ENCODE results near the gene ATP5F1E. TPM values are rescaled to one million over a fixed set of nuclear protein-coding genes. Genes with fewer than 3 reads are reported as not detected.

ATP5F1E gene
- total and polyA plus RNA-seq, 2 of the 4 experiments (the other 2 are of a cell fraction), result 3.8 to 34.5 TPM

- TF ChIP-seq CEBPB (IDR thresholded peaks at IDR 0.05; ENCODE audit: low read depth, low read length) (no peak), CHD1 (IDR thresholded peaks at IDR 0.05; ENCODE audit: low read depth, low read length) (no peak), USF2 (IDR thresholded peaks at IDR 0.05; ENCODE audit: low read depth, low read length) (no peak), RCOR1 (IDR thresholded peaks at IDR 0.05; ENCODE audit: insufficient replicate concordance, low read length) (no peak), SMC3 (IDR thresholded peaks at IDR 0.05; ENCODE audit: low read depth, low read length) (no peak), BHLHE40 (IDR thresholded peaks at IDR 0.05; ENCODE audit: low read depth, low read length) (no peak), MAFK (IDR thresholded peaks at IDR 0.05; ENCODE audit: low read depth, low read length) (no peak), FOS (IDR thresholded peaks at IDR 0.05; ENCODE audit: low read depth, low read length) (no peak), RFX5 (IDR thresholded peaks at IDR 0.05; ENCODE audit: low read depth, low read length) (no peak), MAZ (IDR thresholded peaks at IDR 0.05; ENCODE audit: borderline replicate concordance, low read depth, low read length) (no peak), MXI1 (IDR thresholded peaks at IDR 0.05; ENCODE audit: borderline replicate concordance, low read depth, low read length) (no peak), RAD21 (IDR thresholded peaks at IDR 0.05; ENCODE audit: low read length) (no peak)
- intact Hi-C loops (cut with micrococcal nuclease) (loop anchor here (5.0 kb wide), 1 partner anchor 39 kb away; no protein-coding TSS in a partner anchor), dilution Hi-C loops (cut with HindIII; ENCODE audit: low sequenced_read_pairs, unreplicated experiment) (no loop called here)
Observed at GRCh38 chr20:58988565-58988882, 43.6 kb downstream of the ATP5F1E start.

More at GRCh38 chr20:58988565-58988882, 43.6 kb downstream of the ATP5F1E start:
- Histone ChIP-seq H4K5ac (ENCODE audit: low read depth, low read length) (no peak overlapping the region), H3K9me3 (ENCODE audit: control insufficient read depth, insufficient read depth, low read length) (no peaks in the 10 kb centered on the region), H2AK5ac (ENCODE audit: low read depth, low read length) (no peak overlapping the region), H2BK120ac (ENCODE audit: low read depth, low read length) (no peak overlapping the region), H4K20me1 (ENCODE audit: insufficient read depth, low read length) (peaks cover 28% of the 10 kb centered on the region), H2BK5ac (ENCODE audit: low read depth, low read length, poor library complexity, severe bottlenecking) (no peak overlapping the region), H3K9me1 (ENCODE audit: insufficient read depth, low read length) (peaks cover 23% of the 10 kb centered on the region), H3K18ac (ENCODE audit: low read depth, low read length) (no peak overlapping the region), H3K4me1 (ENCODE audit: control insufficient read depth, insufficient read depth, low read length) (peaks cover 6% of the 10 kb centered on the region; the same call in 1 of the 2 replicates), H3K4ac (ENCODE audit: low read depth, low read length) (no peak overlapping the region), H3K27me3 (ENCODE audit: control insufficient read depth, insufficient read depth, low read length) (no peaks in the 10 kb centered on the region), H3K79me1 (ENCODE audit: low read depth in 1 of 2, low read length in 2 of 2) (peaks cover 28 to 68% of the 10 kb centered on the region in 2 experiments), H2AK9ac (replicated peaks; ENCODE audit: low read depth, low read length, poor library complexity) (no peak overlapping the region), H2AFZ (replicated peaks; ENCODE audit: low read length, poor library complexity) (no peak overlapping the region), H3K27ac (ENCODE audit: insufficient read depth, low read length) (no peak overlapping the region), H3K23ac (ENCODE audit: low read depth, low read length) (no peak overlapping the region), H3K4me3 (ENCODE audit: insufficient read depth, low read depth, low read length) (no peak overlapping the region), H3K4me2 (ENCODE audit: low read depth, low read length) (no peak overlapping the region), H3K36me3 (ENCODE audit: control insufficient read depth, insufficient read depth, low read length) (peaks cover 50% of the 10 kb centered on the region), H4K91ac (ENCODE audit: insufficient read depth, low read depth, low read length) (no peak overlapping the region), H4K8ac (ENCODE audit: low read depth in 2 of 2, low read length in 2 of 2) (no peak overlapping the region), H2BK20ac (ENCODE audit: low read depth, low read length) (no peak overlapping the region), H3K14ac (replicated peaks; ENCODE audit: low read depth, low read length) (no peak overlapping the region), H3K9ac (ENCODE audit: low read depth, low read length) (no peak overlapping the region), H3K56ac (ENCODE audit: extremely low read depth, insufficient read depth, low read length) (no peak overlapping the region), H2BK15ac (ENCODE audit: low read depth, low read length) (no peak overlapping the region)
- POLR2A ChIA-PET (ENCODE audit: unreplicated experiment), result no interaction called here
- ATAC-seq (ENCODE audit: low read depth), result no peak
- 100% methylated on average over 3 of the region's 6 CpGs; no CpG with 5 or more reads in 1 of the 2 experiments for WGBS, 2 experiments (ENCODE audit: extremely low coverage in 2 of 2, insufficient read length in 1 of 2)
- no peak for DNase-seq
- no TSS peak for BruUV-seq (replicated peaks)
- in situ Hi-C loops (cut with MboI; ENCODE audit: low sequenced_read_pairs), result no loop called here
- CTCF ChIA-PET, result no interaction called here
